CD14-positive monocyte (primary cell): ENCODE data around the gene KIF25. TPM values are rescaled to one million over a fixed set of nuclear protein-coding genes. Genes with fewer than 3 reads are reported as not detected.

Source experiments
- DNase-seq, 3 donors: peaks; one replicate each; pipeline ENCODE4 v3.0.0-alpha.2; 2011 to 2022
- H2AFZ ChIP-seq: 2 replicates; pipeline ENCODE4 v1.6.0; 2012; ENCODE audit warnings: mild to moderate bottlenecking, low read depth, low read length, inconsistent platforms; ENCODE audit not compliant: insufficient read depth, poor library complexity, severe bottlenecking
- H3K27ac ChIP-seq, 2 donors: 1 replicate in 1 of 2; 2 replicates in 1 of 2; pipeline ENCODE4 v1.5.1; 2012 to 2013; ENCODE audit warnings: low read length in 2 of 2, control low read depth in 1 of 2, inconsistent platforms in 1 of 2, low read depth in 1 of 2, mild to moderate bottlenecking in 1 of 2
- H3K27me3 ChIP-seq, 2 donors: one replicate each; pipeline versions ENCODE4 v1.6.0 to v1.6.1; 2011 to 2013; ENCODE audit warnings: low read length in 2 of 2; ENCODE audit not compliant: control insufficient read depth in 2 of 2, insufficient read depth in 2 of 2
- H3K36me3 ChIP-seq, 2 donors: replicated peaks in 1 of 2; 1 replicate in 1 of 2; 2 replicates in 1 of 2; pipeline versions ENCODE4 v1.5.1 to v1.6.1; 2012 to 2013; ENCODE audit warnings: low read length in 2 of 2, control low read depth in 1 of 2, inconsistent platforms in 1 of 2, mild to moderate bottlenecking in 1 of 2; ENCODE audit not compliant: insufficient read depth in 2 of 2, control insufficient read depth in 1 of 2
- H3K4me1 ChIP-seq, 2 donors: 1 replicate in 1 of 2; 2 replicates in 1 of 2; pipeline versions ENCODE4 v1.5.1 to v1.6.1; 2012 to 2013; ENCODE audit warnings: low read length in 2 of 2, control low read depth in 1 of 2, inconsistent platforms in 1 of 2, mild to moderate bottlenecking in 1 of 2, moderate library complexity in 1 of 2; ENCODE audit not compliant: insufficient read depth in 2 of 2, control insufficient read depth in 1 of 2
- H3K4me2 ChIP-seq: replicated peaks from 2 replicates; pipeline ENCODE3; 2012; ENCODE audit warnings: low read length, moderate library complexity, mild to moderate bottlenecking; ENCODE audit not compliant: poor library complexity, severe bottlenecking; ENCODE audit errors: extremely low read depth
- H3K4me3 ChIP-seq, 3 experiments: fragments of 200-600 bp in 1 of 3; sonication (generic) in 1 of 3; replicated peaks in 1 of 3; 1 replicate in 2 of 3; 2 replicates in 1 of 3; pipeline ENCODE4 v1.5.1; 2011 to 2013; ENCODE audit warnings: low read length in 3 of 3, mild to moderate bottlenecking in 3 of 3, control low read depth in 2 of 3, low read depth in 2 of 3, inconsistent platforms in 1 of 3, moderate library complexity in 1 of 3
- H3K79me2 ChIP-seq: 2 replicates; pipeline ENCODE4 v1.6.0; 2012; ENCODE audit warnings: mild to moderate bottlenecking, control low read depth, inconsistent platforms, low read length, moderate library complexity; ENCODE audit not compliant: insufficient read depth
- H3K9ac ChIP-seq: 2 replicates; pipeline ENCODE4 v1.6.0; 2017; ENCODE audit warnings: low read length, mild to moderate bottlenecking; ENCODE audit not compliant: insufficient read depth, poor library complexity, severe bottlenecking
- H3K9me3 ChIP-seq, 2 donors: replicated peaks in 1 of 2; 1 replicate in 1 of 2; 2 replicates in 1 of 2; pipeline versions ENCODE4 v1.5.1 to v1.6.1; 2012 to 2013; ENCODE audit warnings: low read length in 2 of 2, control low read depth in 1 of 2; ENCODE audit not compliant: control insufficient read depth in 1 of 2, insufficient read depth in 1 of 2
- H4K20me1 ChIP-seq: 2 replicates; pipeline ENCODE4 v1.6.0; 2012; ENCODE audit warnings: mild to moderate bottlenecking, low read length, control low read depth, moderate library complexity; ENCODE audit not compliant: insufficient read depth
- H3K27ac Mint-ChIP-seq, 7 donors: one replicate each; pipeline ENCODE4 v1.8.0; 2020; ENCODE audit warnings: mild to moderate bottlenecking in 7 of 7, mixed read lengths in 7 of 7, moderate library complexity in 6 of 7, inconsistent platforms in 2 of 7
- H3K27me3 Mint-ChIP-seq, 3 donors: one replicate each; pipeline ENCODE4 v1.8.0; 2021 to 2022; ENCODE audit warnings: low read depth in 3 of 3, mild to moderate bottlenecking in 3 of 3, mixed read lengths in 3 of 3, moderate library complexity in 3 of 3, inconsistent platforms in 1 of 3
- H3K36me3 Mint-ChIP-seq, 2 donors: one replicate each; pipeline ENCODE4 v1.8.0; 2020; ENCODE audit warnings: mixed read lengths in 2 of 2, inconsistent platforms in 1 of 2, mild to moderate bottlenecking in 1 of 2
- H3K4me1 Mint-ChIP-seq: one replicate; pipeline ENCODE4 v1.8.0; 2020; ENCODE audit warnings: mild to moderate bottlenecking, mixed read lengths
- H3K4me3 Mint-ChIP-seq, 2 donors: one replicate each; pipeline ENCODE4 v1.8.0; 2020; ENCODE audit warnings: mild to moderate bottlenecking in 2 of 2, mixed read lengths in 2 of 2, moderate library complexity in 1 of 2
- H3K9me3 Mint-ChIP-seq, 7 donors: one replicate each; pipeline ENCODE4 v1.8.0; 2020 to 2022; ENCODE audit warnings: mixed read lengths in 7 of 7, mild to moderate bottlenecking in 6 of 7, moderate library complexity in 6 of 7, inconsistent platforms in 2 of 7
- CTCF ChIP-seq: fragments of 200-600 bp; IDR thresholded peaks from one replicate; pipeline ENCODE4 v1.8.0; 2022; ENCODE audit warnings: antibody characterized with exemption, mild to moderate bottlenecking
- WGBS: methylation state at CpG from one replicate; pipeline ENCODE4 v1.1.5; 2013; ENCODE audit warnings: missing lambda C conversion rate; ENCODE audit not compliant: insufficient coverage; 5-methylcytosine and 5-hydroxymethylcytosine counted together
- intact Hi-C, 2 donors: fragments of 100-400 bp; cut with micrococcal nuclease; formaldehyde crosslinking; loops; one replicate each; pipeline versions ENCODE4 v1.15.0 to v1.15.1; 2023
- polyA plus RNA-seq, 3 donors: library from polyadenylated mRNA; depleted of rRNA in 1 of 3; unstranded in 2 of 3; stranded (reverse) in 1 of 3; fragments of 300-500 nt in 2 of 3; fragments of >200 nt in 1 of 3; fragmentation: Illumina TruSeq in 2 of 3; gene quantifications; 1 replicate in 2 of 3; 2 replicates in 1 of 3; pipeline ENCODE4 v1.2.3, GENCODE V29; 2012 to 2021

Gene KIF25
- polyA plus RNA-seq, 3 donors: not detected

DNA sequence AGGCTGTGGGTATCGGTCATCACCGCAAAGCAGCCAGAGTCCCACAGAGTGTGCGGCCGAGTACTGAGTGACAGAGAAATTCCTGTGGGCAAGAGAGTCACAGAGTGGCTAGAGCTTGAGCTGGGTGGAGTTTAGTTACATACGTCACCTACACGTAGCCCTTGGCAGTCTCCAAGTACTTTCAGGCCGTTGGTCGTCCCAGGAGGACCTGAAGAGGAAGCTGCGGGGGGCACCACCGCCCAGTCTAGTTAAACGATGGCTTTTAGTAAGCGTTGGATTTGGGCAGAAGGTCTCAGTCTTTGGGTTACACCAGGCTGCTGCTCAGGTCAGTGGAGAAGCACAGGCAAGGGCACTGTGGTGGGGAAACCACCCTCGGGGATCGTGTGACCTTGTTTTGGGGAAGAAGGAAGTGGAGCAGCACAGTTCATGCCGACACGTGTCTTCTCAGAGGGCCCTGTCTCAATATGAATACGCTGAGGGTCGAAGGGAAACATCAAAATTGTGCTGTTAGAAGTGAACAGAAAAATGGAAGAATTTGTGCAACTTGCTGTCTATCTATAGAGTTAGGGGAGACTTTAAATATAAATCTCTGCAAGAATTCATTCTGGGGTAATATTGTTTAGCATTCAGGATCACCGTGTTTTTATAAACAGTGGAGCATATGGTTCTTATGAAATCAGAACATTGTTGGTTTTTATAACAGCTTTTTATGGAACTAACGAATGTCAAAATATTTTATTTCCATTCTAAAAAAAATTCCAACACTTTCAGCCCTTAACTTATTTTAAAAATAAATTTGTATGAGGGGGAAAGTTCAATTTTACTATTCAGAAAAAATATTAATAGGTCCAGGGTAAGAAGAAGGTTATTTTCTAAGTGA is 28.6 kb downstream of the KIF25 start:
- 94% methylated on average over 17 of the region's 20 CpGs for WGBS

DNA sequence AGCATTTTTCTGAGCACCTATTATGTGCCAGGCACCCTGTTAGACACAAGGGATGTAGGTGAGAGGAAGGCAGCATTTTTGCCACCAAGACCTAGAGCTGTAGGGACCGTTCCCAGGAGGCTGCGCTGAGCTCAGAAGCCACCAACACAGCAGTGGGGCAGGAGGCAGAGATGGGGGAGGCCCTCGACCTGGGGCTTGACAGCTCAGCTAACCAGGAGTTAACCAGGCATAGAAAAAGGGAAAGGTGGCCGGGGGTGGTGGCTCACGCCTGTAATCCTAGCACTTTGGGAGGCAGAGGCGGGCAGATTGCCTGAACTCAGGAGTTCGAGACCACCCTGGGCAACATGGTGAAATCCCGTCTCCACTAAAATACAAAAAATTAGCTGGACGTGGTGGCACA is 29.5 kb downstream of the KIF25 start:
- no peak overlapping the region for H3K27ac Mint-ChIP-seq
- H3K9ac ChIP-seq: no peak overlapping the region
- WGBS: 80% methylated on average over 8 of the region's 9 CpGs

More for the DNA sequence above, 28.6 kb downstream of the KIF25 start:
- Mint-ChIP-seq H3K9me3 (peaks cover 11 to 23% (median 16%) of the 10 kb centered on the region in 7 donors), H3K36me3 (no peaks in the 10 kb centered on the region), H3K4me1 (no peaks in the 10 kb centered on the region), H3K27ac (no peak overlapping the region), H3K27me3 (peaks cover 0 to 4% (median 3%) of the 10 kb centered on the region in 3 donors), H3K4me3 (no peak overlapping the region)
- Histone ChIP-seq H2AFZ (no peak overlapping the region), H3K36me3 (no peaks in the 10 kb centered on the region), H3K9ac (no peak overlapping the region), H3K27me3 (no peaks in the 10 kb centered on the region), H3K4me1 (no peaks in the 10 kb centered on the region), H3K79me2 (no peaks in the 10 kb centered on the region), H4K20me1 (no peaks in the 10 kb centered on the region), H3K9me3 (peaks cover 9 to 21% of the 10 kb centered on the region in 2 donors), H3K27ac (no peak overlapping the region), H3K4me2 (no peak overlapping the region), H3K4me3 (no peak overlapping the region)
- no peak for DNase-seq
- TF ChIP-seq CTCF: no peak
- intact Hi-C loops: no loop called here

More for the DNA sequence above, 29.5 kb downstream of the KIF25 start:
- no peak for DNase-seq
- no peak overlapping the region for H3K4me3 ChIP-seq
- H4K20me1 ChIP-seq: no peaks in the 10 kb centered on the region
- no peak overlapping the region for H3K4me2 ChIP-seq
- Mint-ChIP-seq H3K27me3 (peaks cover 0 to 5% (median 3%) of the 10 kb centered on the region in 3 donors), H3K4me3 (no peak overlapping the region), H3K36me3 (no peaks in the 10 kb centered on the region), H3K9me3 (peaks cover 11 to 23% (median 16%) of the 10 kb centered on the region in 7 donors), H3K4me1 (no peaks in the 10 kb centered on the region)
- intact Hi-C loops: no loop called here
- H3K27ac ChIP-seq: no peak overlapping the region
- H3K79me2 ChIP-seq: no peaks in the 10 kb centered on the region
- TF ChIP-seq CTCF: no peak
- H2AFZ ChIP-seq: no peak overlapping the region
- H3K4me1 ChIP-seq: no peaks in the 10 kb centered on the region
- peaks cover 9 to 23% of the 10 kb centered on the region in 2 donors for H3K9me3 ChIP-seq
- no peaks in the 10 kb centered on the region for H3K36me3 ChIP-seq
- no peaks in the 10 kb centered on the region for H3K27me3 ChIP-seq
